Myocyte (in vitro differentiated cells): Measurements from ENCODE around the gene CCNQ. TPM values are rescaled to one million over a fixed set of nuclear protein-coding genes. Genes with fewer than 3 reads are reported as not detected.
A peak's percentile ranks its signal among the peaks of the same experiment; 100 is the strongest.

Experiments
- DNase-seq: peaks from one replicate; pipeline ENCODE4 v3.0.0-alpha.2; 2012; ENCODE audit warnings: low read depth
- total RNA-seq: library from RNA; depleted of rRNA; stranded (reverse); fragments of >200 nt; gene quantifications from 2 replicates; pipeline ENCODE4 v1.2.3, GENCODE V29; 2014

Gene CCNQ
- total RNA-seq, 1 donor from 2014 or later, result 35.1 TPM

- DNase-seq, result no peak
These were observed 22.6 kb downstream of the CCNQ start for GRCh38 chrX:153576239-153576870.

GRCh38 chrX:153573984-153574383, 25.0 kb downstream of the CCNQ start:
- no peak for DNase-seq

- DNase-seq, result peak; percentile 64
These were observed 26.3 kb downstream of the CCNQ start for GRCh38 chrX:153572601-153573000.

- DNase-seq, result no peak
These were observed 27.4 kb downstream of the CCNQ start for GRCh38 chrX:153571534-153571908.

GRCh38 chrX:153569475-153569874, 29.5 kb downstream of the CCNQ start:
- DNase-seq, result no peak

GRCh38 chrX:153568451-153569011, 30.4 kb downstream of the CCNQ start:
- DNase-seq, result no peak

GRCh38 chrX:153565996-153566580, 32.9 kb downstream of the CCNQ start:
- no peak for DNase-seq

- no peak for DNase-seq
These were observed 34.8 kb downstream of the CCNQ start for GRCh38 chrX:153564047-153564606.

- no peak for DNase-seq
These were observed 36.4 kb downstream of the CCNQ start for GRCh38 chrX:153562546-153562945.

- DNase-seq, result no peak
These were observed 37.6 kb downstream of the CCNQ start for GRCh38 chrX:153561337-153561736.

GRCh38 chrX:153560466-153560865, 38.5 kb downstream of the CCNQ start:
- DNase-seq, result no peak

GRCh38 chrX:153560000-153560399, 38.9 kb downstream of the CCNQ start:
- DNase-seq, result peak; percentile 29

- DNase-seq, result no peak
These were observed 41.2 kb downstream of the CCNQ start for GRCh38 chrX:153557618-153558355.

GRCh38 chrX:153556767-153557166, 42.2 kb downstream of the CCNQ start:
- peak; percentile 61 for DNase-seq

GRCh38 chrX:153554519-153555167, 44.3 kb downstream of the CCNQ start:
- DNase-seq, result peak; percentile 67

- DNase-seq, result no peak
These were observed 47.8 kb downstream of the CCNQ start for GRCh38 chrX:153551135-153551534.

GRCh38 chrX:153549807-153550206, 49.1 kb downstream of the CCNQ start:
- no peak for DNase-seq

- no peak for DNase-seq
These were observed 49.7 kb downstream of the CCNQ start for GRCh38 chrX:153549231-153549630.

GRCh38 chrX:153547195-153547594, 51.7 kb downstream of the CCNQ start:
- no peak for DNase-seq

- DNase-seq, result no peak
These were observed 52.6 kb downstream of the CCNQ start for GRCh38 chrX:153546386-153546785.

- DNase-seq, result no peak
These were observed 54.2 kb downstream of the CCNQ start for GRCh38 chrX:153544727-153545126.

GRCh38 chrX:153539979-153540358, 59.0 kb downstream of the CCNQ start:
- DNase-seq, result no peak
